Caco-2 (cell line): ENCODE data around the gene SSH2. TPM values are rescaled to one million over a fixed set of nuclear protein-coding genes. Genes with fewer than 3 reads are reported as not detected.

Source experiments
- total RNA-seq: library from RNA; stranded (reverse); gene quantifications from 2 replicates; pipeline ENCODE4 v1.2.3, GENCODE V29; 2022

The SSH2 gene
- total RNA-seq, 1 experiment from 2014 or later: 48.2 TPM

Other genes starting within 250 kb of the SSH2 start
- 0.43 TPM in 1 of 2 replicates, not detected in the other for gene EFCAB5, start 11.4 kb upstream of the SSH2 start, total RNA-seq
- 25.4 and 28.0 TPM in 2 replicates for gene NSRP1, start 186.6 kb upstream of the SSH2 start, total RNA-seq